ENCODE measurements around the gene IZUMO4. TPM values are rescaled to one million over a fixed set of nuclear protein-coding genes. Genes with fewer than 3 reads are reported as not detected.

Gene IZUMO4, protein sequence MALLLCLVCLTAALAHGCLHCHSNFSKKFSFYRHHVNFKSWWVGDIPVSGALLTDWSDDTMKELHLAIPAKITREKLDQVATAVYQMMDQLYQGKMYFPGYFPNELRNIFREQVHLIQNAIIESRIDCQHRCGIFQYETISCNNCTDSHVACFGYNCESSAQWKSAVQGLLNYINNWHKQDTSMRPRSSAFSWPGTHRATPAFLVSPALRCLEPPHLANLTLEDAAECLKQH
- total RNA-seq (10 to 100 TPM; 16.6 to 18.7 TPM), polyA plus RNA-seq (1 to 10 TPM in 1 of 3 donors, under 1 TPM in 2; 0.26 to 1.4 (median 0.85) TPM), total RNA-seq (4.2 to 17.6 (median 10.0) reads per million in 6 experiments)

DNA sequence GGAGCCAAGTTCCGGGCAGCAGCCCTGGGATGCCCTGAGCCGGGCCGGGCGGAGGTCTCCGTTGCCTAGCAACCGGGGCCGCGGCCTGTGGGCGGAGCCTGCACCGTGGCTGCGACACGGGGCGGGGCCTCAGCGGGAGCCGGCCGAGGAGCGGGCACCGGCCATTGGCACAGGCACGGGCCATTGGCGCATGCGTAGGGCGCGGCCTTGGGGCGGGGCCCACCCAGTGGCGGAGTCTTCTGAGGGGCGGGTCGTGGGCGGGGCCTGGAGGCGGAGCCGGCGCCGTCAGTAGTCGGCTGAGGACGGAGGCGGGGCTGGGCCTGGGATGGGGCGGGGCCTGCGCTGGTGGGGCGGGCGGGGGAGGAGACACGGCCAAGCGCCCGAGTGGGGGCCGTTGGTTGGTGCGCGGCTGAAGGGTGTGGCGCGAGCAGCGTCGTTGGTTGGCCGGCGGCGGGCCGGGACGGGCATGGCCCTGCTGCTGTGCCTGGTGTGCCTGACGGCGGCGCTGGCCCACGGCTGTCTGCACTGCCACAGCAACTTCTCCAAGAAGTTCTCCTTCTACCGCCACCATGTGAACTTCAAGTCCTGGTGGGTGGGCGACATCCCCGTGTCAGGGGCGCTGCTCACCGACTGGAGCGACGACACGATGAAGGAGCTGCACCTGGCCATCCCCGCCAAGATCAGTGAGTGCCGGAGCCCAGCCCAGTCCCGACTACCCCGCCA lies at the start of gene IZUMO4:
IZUMO4 (plus strand) TSS at position 436 of the 723 bp plus-strand sequence; CDS start at position 467, 31 bp downstream.
- H3K4me1 Mint-ChIP-seq: peaks cover 13 to 36% (median 31%) of the 10 kb centered on the region in 4 donors
- DNase-seq: peak; percentile 99 to 100 (median 100)
- peaks cover 0 to 1% (median 0%) of the 10 kb centered on the region in 5 donors for H3K27me3 Mint-ChIP-seq
- POLR2A ChIA-PET: interaction anchor here (0.6 to 7.5 kb wide), 14 partner anchors 12 to 220 kb away, joined by 3 to 173 read pairs (median 8); partner anchors contain the start of genes AP3D1 and MKNK2
- H3K9me3 Mint-ChIP-seq: peaks cover 0 to 2% (median 0%) of the 10 kb centered on the region in 9 donors
- peak within 1 kb of the TSS; percentile 94 to 99 (median 96) for H3K4me3 Mint-ChIP-seq
- ATAC-seq: peak; percentile 80 to 84
- H3K36me3 Mint-ChIP-seq: peaks cover 0 to 29% (median 2%) of the 10 kb centered on the region in 3 donors
- peak within 1 kb of the TSS; percentile 82 to 99 (median 96) for H3K27ac Mint-ChIP-seq

DNA sequence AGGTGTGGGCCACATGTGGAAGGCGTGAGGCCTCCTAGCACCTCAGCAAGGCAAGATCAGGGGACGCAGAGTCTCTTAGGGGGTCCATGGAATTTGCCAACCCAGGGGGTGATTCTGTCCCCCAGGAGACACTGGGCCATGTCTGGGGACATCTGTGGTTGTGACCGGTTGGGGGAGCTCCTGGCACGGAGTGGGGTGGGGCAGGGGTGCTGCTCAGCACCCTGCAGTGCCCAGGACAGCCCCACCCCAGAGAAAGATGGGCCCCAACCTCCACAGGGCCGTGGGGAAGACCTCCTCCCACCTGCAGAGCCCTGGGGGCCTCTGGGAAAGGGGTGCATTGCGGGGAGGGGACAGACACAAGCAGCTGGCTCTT lies 49.7 kb upstream of the IZUMO4 start:
- POLR2A ChIA-PET: interaction anchor here (0.8 to 17.6 kb wide), 8 partner anchors 9 to 105 kb away, joined by 3 to 255 read pairs (median 8); partner anchors contain the start of genes BTBD2 and MOB3A
- Mint-ChIP-seq H3K27ac (peak overlapping the region in 8 of 10 donors; percentile 18 to 90 (median 59)), H3K4me1 (peaks cover 16 to 61% (median 57%) of the 10 kb centered on the region in 4 donors), H3K4me3 (peak overlapping the region in 4 of 10 donors; percentile 26 to 90 (median 72)), H3K9me3 (no peaks in the 10 kb centered on the region), H3K36me3 (peaks cover 0 to 15% (median 0%) of the 10 kb centered on the region in 3 donors), H3K27me3 (no peaks in the 10 kb centered on the region)
- DNase-seq: no peak
- ATAC-seq: no peak

DNA sequence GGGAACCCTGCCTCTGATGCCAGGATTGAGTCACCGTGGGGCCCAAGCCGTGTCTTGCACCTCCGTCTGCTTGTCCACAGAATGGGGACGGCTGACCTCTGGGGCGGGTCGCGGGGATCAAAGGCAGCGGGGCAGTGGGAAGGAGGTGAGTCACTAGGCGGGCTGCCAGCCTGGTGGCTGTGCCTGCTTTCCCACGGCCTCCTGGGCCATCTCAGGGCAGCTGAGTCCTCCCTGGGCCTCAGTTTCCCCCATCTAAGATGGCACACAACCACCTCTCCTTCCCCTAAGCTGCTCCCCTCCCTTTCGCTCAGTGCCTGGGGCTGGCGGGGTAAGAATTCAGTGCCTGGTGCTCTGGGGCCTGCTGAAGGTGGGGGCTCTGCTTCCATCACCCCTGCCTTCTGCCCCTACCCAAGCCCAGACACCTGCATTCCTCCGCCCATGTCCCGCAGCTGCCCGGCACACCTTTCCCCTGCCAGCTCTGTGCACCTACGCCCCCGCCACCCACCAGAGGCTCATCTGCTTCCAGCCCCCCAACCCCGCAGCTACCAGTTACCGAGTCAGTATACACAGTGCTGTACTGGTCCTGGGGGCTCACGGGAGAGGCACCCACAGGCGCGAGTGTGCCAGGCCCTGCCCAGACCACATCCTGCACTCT lies 49.1 kb upstream of the IZUMO4 start:
- peaks cover 0 to 11% (median 0%) of the 10 kb centered on the region in 3 donors for H3K36me3 Mint-ChIP-seq
- POLR2A ChIA-PET: interaction anchor here (0.7 to 17.6 kb wide), 12 partner anchors 10 to 1959 kb away, joined by 3 to 255 read pairs (median 4); partner anchors contain the start of genes BTBD2 and MOB3A
- H3K4me1 Mint-ChIP-seq: peaks cover 17 to 63% (median 61%) of the 10 kb centered on the region in 4 donors
- no peak for ATAC-seq
- peak overlapping the region in 8 of 10 donors; percentile 14 to 90 (median 59) for H3K4me3 Mint-ChIP-seq
- peak overlapping the region in 9 of 10 donors; percentile 32 to 90 (median 76) for H3K27ac Mint-ChIP-seq
- peak in 2 of 10 donors; percentile 19 to 46 for DNase-seq
- no peaks in the 10 kb centered on the region for H3K27me3 Mint-ChIP-seq
- H3K9me3 Mint-ChIP-seq: no peaks in the 10 kb centered on the region

DNA sequence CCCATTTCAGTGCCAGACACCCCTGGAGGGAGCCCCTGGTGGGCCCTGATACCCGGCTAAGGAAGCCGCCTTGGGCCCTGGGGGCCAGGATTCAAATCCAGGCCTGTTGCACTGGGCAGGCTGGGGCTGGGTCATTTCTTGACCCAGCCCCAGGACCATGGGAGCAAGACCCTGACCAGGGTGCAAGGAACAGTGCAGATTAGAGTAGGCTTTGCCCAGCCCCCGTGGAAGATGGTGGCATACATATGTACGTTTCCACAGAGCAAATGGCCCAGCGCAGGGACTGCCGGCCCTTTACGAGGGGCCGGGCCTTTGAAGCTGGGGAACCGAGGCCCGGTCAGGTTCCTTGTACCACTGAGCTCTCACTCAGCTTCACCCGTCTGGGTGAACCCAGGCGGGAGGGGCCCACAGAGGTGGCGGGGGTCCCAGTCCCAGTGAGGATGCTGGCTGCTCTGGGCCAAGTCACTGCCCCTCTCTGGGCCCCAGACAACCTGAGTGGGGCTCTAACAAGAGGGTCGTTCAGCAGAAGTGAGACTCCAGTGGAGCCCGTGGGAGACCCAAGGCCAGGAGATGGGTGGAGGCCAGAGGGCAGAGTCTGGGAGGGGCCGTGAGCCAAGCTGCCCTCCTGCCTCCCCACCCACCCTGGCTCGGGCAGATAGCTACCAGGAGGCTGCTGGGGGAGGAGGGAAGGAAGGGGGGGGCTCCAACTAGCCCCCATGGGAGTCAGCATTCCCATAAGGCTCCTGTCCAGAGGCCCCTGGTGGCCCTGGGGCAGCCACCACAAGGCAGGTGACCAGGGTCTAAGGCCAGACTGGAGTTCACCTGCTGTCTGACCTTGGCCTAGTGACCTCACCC lies 48.4 kb upstream of the IZUMO4 start:
- H3K4me1 Mint-ChIP-seq: peaks cover 17 to 63% (median 56%) of the 10 kb centered on the region in 4 donors
- H3K4me3 Mint-ChIP-seq: peak overlapping the region; percentile 52 to 92 (median 87)
- ATAC-seq: no peak
- H3K27me3 Mint-ChIP-seq: no peaks in the 10 kb centered on the region
- peaks cover 0 to 11% (median 0%) of the 10 kb centered on the region in 3 donors for H3K36me3 Mint-ChIP-seq
- POLR2A ChIA-PET: interaction anchor here (0.6 to 17.6 kb wide), 12 partner anchors 10 to 1958 kb away, joined by 3 to 255 read pairs (median 6); partner anchors contain the start of gene MOB3A
- peak overlapping the region; percentile 46 to 90 (median 76) for H3K27ac Mint-ChIP-seq
- H3K9me3 Mint-ChIP-seq: no peaks in the 10 kb centered on the region
- no peak for DNase-seq

DNA sequence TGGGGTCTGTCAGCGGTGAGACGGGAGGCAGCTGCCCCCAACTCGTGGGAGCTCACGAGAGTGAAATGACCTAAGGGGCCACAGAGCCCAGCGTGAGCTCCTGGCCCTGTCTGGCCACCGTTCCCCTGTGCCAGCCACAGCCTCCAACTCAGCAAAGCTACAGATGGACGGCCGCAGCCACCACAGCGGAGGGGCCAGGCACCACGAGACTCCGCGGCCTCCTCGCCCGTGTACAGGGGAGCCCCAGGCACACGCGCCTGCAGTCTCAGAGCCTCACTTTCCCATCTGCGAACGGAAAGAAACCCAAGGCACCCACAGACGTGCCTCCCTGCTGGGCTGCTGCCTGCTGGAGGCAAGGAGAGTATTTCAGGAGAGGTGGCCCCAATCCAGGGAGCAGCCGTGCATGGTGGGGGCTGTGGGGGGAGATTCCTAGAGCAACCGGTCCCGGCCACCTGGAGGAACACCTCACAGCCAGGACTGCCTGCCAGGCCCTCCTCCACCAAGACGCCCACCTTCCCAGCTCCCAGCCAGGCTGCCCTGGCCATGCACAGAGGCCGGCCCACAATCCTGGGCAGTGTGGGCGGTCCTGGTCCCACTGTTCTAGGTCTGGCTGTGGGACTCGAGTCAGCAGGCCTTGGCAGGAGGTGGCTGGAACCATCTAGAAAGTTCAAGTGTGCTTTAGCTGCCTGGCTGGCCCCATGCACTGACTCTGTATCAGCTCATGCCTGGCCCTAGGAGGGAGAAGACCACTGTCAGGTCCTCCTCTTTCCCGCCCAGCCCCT lies 47.6 kb upstream of the IZUMO4 start:
- POLR2A ChIA-PET: interaction anchor here (0.6 to 17.6 kb wide), 9 partner anchors 11 to 106 kb away, joined by 3 to 255 read pairs (median 9); partner anchors contain the start of gene MOB3A
- ATAC-seq: no peak
- Mint-ChIP-seq H3K9me3 (no peaks in the 10 kb centered on the region), H3K27ac (peak overlapping the region; percentile 68 to 93 (median 84)), H3K36me3 (peaks cover 0 to 11% (median 0%) of the 10 kb centered on the region in 3 donors), H3K27me3 (no peaks in the 10 kb centered on the region), H3K4me1 (peaks cover 13 to 62% (median 51%) of the 10 kb centered on the region in 4 donors), H3K4me3 (peak overlapping the region; percentile 80 to 92 (median 88))
- DNase-seq: peak in 1 of 10 donors; percentile 19

DNA sequence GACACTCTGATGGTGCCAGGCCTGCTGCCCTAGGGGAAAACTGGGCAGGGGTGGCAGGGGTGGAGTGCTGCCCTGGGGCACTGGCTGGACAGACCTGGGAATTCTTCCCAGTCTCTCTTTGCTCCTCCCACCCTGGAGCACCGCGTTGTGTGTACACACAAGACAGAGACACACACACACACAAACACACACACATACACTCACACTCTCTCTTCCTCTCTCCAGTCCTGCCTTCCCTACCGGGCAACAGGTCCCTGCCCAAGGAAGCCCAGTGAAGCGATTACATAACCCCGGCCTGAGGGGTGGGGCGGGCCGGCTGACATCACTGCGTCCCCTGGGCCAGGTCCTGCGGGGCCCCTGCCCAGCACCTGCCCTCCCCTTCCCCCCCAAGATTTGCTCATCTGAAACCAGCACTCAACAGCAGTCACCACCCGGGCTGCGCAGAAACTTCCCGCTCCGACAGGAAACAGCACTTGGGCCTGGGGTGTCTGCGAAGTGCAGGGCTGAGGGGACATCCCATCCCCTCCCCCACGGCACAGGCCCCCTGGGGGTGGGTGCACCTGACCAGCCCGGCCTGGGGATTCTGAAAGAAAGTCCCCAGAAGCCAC lies 46.9 kb upstream of the IZUMO4 start:
- Mint-ChIP-seq H3K9me3 (no peaks in the 10 kb centered on the region), H3K4me1 (peaks cover 13 to 61% (median 51%) of the 10 kb centered on the region in 4 donors), H3K36me3 (peaks cover 0 to 9% (median 0%) of the 10 kb centered on the region in 3 donors), H3K27ac (peak overlapping the region; percentile 68 to 93 (median 84)), H3K27me3 (no peaks in the 10 kb centered on the region), H3K4me3 (peak overlapping the region; percentile 80 to 92 (median 88))
- peak; percentile 16 to 31 for ATAC-seq
- POLR2A ChIA-PET: interaction anchor here (0.8 to 17.6 kb wide), 7 partner anchors 11 to 48 kb away, joined by 3 to 255 read pairs (median 72); partner anchors contain the start of gene MOB3A
- peak in 9 of 10 donors; percentile 42 to 85 (median 65) for DNase-seq

DNA sequence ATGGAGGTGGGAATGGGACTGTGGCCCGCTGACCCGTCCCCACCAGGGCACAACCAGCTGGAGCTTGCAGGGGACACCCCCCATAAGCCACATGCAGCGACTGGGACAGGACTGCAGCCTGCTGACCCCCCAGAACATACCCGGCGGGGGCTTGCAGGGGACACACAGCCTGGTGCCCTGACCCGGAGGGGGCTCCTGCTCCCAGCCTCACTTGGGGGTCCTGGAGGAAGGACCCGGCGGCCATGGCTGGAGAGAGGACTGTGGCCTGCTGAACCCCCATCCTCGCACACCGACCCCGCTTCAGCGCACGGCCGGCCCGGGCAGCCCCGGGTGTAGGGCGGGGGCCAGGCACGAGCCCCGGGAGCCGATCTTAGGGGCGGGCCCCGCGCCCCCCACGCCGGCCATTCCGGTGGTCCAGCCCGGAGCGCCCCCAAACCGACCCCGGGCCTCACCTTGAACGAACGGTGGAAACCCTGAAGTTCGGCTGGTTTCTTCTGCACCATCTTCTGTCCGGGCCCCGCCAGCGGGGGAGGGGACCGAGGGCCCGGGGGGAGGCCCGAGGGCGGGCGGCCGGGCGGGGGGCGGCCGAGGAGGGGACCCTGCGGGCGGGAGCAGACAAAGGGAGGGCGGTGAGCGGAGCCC lies 46.2 kb upstream of the IZUMO4 start:
- peak; percentile 1 to 7 for ATAC-seq
- POLR2A ChIA-PET: interaction anchor here (0.8 to 17.6 kb wide), 6 partner anchors 10 to 47 kb away, joined by 3 to 255 read pairs (median 92); partner anchors contain the start of gene MOB3A
- peak overlapping the region in 9 of 10 donors; percentile 71 to 93 (median 86) for H3K27ac Mint-ChIP-seq
- H3K36me3 Mint-ChIP-seq: peaks cover 0 to 8% (median 0%) of the 10 kb centered on the region in 3 donors
- H3K4me1 Mint-ChIP-seq: peaks cover 16 to 63% (median 53%) of the 10 kb centered on the region in 4 donors
- DNase-seq: no peak
- H3K27me3 Mint-ChIP-seq: no peaks in the 10 kb centered on the region
- no peaks in the 10 kb centered on the region for H3K9me3 Mint-ChIP-seq
- H3K4me3 Mint-ChIP-seq: peak overlapping the region; percentile 80 to 92 (median 88)

DNA sequence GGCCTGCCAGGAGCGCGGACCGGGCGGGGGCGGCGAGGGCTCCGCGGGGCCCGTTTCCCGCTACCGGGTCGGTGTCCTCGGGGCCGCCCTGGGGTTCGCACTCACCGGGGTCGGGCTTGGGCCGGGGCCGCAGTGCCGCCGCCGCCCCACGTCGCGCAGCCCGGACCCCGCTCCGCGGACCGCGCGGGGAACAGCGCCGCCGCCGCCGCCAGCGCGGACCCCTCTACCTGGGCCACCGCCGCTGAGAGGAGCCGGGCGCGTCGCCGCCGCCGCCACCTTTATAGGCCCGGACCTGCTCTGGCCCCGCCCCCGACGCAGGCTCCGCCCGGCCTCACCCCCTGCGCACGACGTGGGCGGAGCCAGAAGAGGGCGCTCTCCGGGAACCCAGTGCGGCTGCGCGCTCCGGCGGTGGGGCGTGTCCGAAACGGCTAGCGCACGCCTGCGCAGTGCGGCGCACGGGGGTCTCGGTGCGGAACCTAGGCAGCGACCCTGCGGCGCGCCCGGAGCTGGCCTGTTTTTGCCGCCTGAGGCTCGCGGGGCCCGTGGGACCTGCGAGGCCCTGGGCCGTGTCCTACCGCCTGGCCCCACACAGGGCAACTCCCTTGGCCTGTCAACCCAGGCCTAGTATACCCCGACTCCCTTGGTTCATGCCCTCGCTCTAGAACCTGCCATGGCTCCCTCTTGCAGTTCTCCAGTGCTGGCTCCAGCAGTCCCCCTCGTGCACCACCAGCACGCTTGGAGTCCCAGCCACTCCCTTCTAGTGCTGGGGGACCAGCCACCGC lies 45.5 kb upstream of the IZUMO4 start, which contains the start of gene MKNK2:
MKNK2 (minus strand) TSS at position 254 of the 782 bp plus-strand sequence. CDS start 393 bp downstream, outside the sequence.
- POLR2A ChIA-PET: interaction anchor here (0.6 to 17.6 kb wide), 12 partner anchors 10 to 155 kb away, joined by 3 to 255 read pairs (median 8); partner anchors contain the start of genes BTBD2 and MOB3A
- H3K27me3 Mint-ChIP-seq: no peaks in the 10 kb centered on the region

More for the DNA sequence above, 45.5 kb upstream of the IZUMO4 start, which contains the start of gene MKNK2:
- Mint-ChIP-seq H3K4me3 (peak within 1 kb of the TSS; percentile 80 to 92 (median 88)), H3K36me3 (peaks cover 0 to 3% (median 0%) of the 10 kb centered on the region in 3 donors), H3K27ac (peak within 1 kb of the TSS; percentile 83 to 97 (median 96)), H3K9me3 (no peaks in the 10 kb centered on the region), H3K4me1 (peaks cover 19 to 63% (median 56%) of the 10 kb centered on the region in 4 donors)
- peak; percentile 85 to 99 (median 96) for DNase-seq
- ATAC-seq: peak; percentile 76
